HG03139 (cell line): ENCODE data around the gene TMEM116.
A peak's percentile ranks its signal among the peaks of the same experiment; 100 is the strongest.
"Not testable (repeated sequence)": the region's sequence is repeated elsewhere in the genome, so short reads cannot be mapped to it uniquely, and the experiment has no call there.

ENCODE experiments used
- ATAC-seq: cut with Tn5 transposase; IDR thresholded peaks from one replicate; pipeline ENCODE4 v1.9.1; 2021; ENCODE audit not compliant: unreplicated experiment

The TMEM116 gene

GRCh38 chr12:112010415-112011344 is 2.3 kb downstream of the TMEM116 start:
- ATAC-seq = no peak

DNA sequence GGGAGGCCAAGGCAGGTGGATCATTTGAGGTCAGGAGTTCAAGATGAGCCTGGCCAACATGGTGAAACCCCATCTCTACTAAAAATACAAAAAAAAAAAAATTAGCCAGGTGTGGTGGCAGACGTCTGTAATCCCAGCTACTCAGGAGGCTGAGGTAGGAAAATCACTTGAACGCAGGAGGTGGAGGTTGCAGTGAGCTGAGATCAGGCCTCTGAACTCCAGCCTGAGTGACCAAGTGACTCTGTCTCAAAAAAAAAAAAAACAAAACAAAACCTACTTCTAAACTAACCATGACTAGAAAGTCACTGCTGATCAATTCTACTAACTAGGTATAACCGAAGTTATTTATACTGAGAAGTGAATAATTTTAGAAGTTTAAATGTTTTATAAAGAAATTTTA is 3.4 kb downstream of the TMEM116 start:
- not testable (repeated sequence) for ATAC-seq

DNA sequence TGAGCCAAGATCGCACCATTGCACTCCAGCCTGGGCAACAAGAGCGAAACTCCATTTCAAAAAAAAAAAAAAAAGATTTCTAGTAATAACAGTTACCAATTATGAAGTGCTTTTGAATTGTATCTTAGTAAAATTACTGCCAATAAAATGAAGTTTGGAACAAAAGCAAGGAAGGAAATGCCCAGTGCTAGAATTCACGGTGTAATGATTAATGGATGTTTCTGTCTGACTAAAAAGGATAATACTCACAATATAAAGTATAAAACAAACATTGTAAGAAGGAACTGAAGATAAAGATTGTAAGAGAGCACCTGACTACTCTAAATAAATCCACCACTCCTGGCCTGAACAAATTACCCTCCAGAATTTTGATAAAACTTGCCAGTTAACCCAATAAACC is 4.0 kb downstream of the TMEM116 start:
- ATAC-seq = no peak

DNA sequence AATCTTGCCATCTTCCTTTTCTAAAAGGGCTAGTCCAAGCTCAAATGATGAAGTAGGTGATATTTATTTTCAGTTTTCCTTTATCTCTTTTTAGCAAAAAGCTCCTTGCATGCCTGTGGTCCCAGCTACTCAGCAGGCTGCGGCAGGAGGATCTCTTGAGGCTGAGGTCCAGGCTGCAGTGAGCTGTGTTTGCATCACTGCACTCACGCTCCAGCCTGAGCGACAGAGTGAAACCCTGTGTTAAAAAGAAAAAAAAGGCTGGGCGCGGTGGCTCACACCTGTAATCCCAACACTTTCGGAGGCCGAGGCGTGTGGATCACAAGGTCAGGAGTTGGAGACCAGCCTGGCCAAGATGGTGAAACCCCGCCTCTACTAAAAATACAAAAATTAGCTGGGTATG is 5.0 kb downstream of the TMEM116 start:
- no peak for ATAC-seq

GRCh38 chr12:112005419-112006395 is 7.3 kb downstream of the TMEM116 start:
- no peak for ATAC-seq

- no peak for ATAC-seq
Measured at GRCh38 chr12:112004041-112004440, 8.9 kb downstream of the TMEM116 start.

- no peak for ATAC-seq
Measured at GRCh38 chr12:112001576-112001975, 11.4 kb downstream of the TMEM116 start.

GRCh38 chr12:112000820-112001219 is 12.1 kb downstream of the TMEM116 start:
- no peak for ATAC-seq

- not testable (repeated sequence) for ATAC-seq
Measured at GRCh38 chr12:111999129-111999528, 13.8 kb downstream of the TMEM116 start.

DNA sequence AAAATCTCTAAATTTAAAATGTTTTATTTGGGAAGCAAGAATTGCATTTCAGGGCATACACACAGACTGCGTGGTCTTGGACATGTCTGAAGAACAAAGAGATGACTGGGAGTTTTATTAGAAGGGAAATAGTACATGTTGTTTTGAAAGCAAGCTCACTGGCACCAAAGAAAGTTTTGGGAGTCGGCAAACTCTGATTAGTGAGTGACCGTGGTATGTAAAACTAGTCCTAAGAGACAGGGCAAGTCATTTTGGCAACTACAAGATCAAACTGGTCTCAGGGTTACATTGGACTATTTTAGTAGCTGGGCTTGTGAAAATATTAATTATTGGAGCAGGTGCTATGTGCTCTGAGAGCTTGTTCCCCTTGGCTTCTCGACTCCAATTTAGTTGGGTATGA is 14.9 kb downstream of the TMEM116 start:
- no peak for ATAC-seq

DNA sequence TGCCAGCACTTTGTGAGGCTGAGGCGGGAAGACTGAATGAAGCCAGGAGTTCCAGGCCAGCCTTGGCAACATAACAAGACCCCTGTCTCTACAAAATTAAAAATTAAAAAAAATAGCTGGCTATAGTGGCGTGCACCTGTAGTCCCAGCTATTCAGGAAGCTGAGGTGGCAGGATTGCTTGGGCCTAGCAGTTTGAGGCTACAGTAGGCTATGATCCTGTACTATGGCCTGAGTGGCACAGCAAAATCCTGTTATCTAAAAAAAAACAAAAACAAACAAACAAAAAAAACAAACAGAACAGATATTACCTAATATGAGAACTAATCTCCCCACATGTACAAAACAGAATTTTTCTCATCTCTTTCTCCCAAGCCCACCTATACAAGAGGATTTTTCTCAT is 15.7 kb downstream of the TMEM116 start:
- ATAC-seq = no peak

DNA sequence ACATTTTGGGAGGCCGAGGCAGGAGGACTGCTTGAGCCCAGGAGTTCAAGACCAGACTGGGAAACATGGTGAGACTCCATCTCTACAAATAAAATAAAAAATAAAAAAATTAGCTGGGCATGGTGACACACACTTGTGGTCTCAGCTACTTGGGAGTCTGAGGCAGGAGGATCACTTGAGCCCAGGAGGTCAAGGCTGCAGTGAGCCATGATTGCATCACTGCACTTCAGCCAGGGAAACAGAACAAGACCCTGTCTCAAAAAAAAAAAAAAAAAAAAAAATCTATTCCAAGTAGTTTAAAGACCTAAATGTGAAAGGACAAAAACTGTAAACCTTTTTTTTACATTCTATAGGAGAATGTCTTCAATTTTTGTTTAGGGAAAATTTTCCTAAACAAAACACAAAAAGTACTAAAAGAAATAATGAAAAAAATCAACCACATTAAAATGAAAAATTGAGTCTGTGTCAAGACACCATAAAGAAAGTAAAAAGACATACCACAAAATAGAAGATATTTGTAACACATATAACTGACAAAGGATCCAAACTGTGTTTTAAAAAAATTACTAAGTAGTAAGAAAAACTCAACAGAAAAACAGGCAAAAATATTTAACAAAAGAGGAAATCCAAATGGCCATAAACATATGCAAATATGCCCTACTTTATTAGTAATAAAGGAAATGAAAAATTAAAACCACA is 17.0 kb downstream of the TMEM116 start:
- no peak for ATAC-seq

- peak; percentile 14 for ATAC-seq
Measured at GRCh38 chr12:111994211-111995111, 18.5 kb downstream of the TMEM116 start.

GRCh38 chr12:111993292-111994150 is 19.4 kb downstream of the TMEM116 start:
- peak; percentile 52 for ATAC-seq

DNA sequence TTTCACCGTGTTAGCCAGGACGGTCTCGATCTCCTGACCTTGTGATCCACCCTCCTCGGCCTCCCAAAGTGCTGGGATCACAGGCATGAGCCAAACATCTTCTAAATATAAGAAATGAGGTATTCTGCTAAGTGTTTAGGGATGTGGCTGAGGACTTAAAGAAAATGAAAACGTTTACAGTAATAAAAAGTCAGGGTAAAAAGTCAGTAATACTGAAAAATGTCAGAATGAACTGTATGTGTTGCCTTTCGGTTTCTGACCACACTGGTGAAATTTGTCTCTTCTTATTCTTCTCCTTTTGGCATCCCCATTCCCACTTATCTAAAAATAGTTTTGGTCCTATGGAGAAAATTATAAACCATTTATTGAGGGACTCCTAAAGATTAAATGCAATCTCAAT is 20.5 kb downstream of the TMEM116 start:
- ATAC-seq = no peak

DNA sequence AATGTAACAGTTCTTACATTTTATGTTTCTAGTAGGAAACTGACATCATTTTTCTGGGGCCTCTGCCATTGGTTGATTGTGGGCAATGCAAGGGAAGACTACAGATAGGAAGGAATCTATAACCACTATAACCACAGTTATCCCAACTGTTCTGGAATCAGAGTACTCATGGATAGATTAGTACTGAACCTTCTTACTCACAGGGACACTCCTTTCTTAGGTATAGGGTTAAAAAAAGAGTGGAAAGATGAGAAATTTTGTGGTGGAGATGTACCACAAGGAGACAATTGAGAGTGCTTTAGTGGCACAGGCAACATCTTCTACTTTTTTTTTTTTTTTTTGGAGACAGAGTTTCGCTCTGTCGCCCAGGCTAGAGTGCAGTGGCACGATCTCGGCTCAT is 21.0 kb downstream of the TMEM116 start:
- no peak for ATAC-seq

DNA sequence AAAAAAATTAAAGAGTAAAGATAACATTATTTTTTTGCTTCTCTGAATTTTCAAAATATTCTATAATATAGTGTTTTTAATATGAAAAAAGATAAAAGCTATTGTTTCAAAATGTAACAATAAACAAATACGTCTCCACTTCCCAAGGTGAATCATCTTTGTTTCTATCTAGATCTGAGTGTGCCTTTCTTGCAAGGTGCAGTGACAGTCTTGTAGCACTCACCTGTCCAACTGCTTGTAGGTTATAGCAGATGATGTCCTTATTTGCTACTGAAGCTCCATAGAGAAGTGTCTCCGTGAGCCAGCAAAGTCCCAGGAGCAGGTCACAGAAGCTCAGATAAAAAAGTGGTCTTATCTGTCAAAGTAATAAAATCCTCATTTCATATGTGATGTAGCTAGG is 21.4 kb downstream of the TMEM116 start:
- no peak for ATAC-seq

DNA sequence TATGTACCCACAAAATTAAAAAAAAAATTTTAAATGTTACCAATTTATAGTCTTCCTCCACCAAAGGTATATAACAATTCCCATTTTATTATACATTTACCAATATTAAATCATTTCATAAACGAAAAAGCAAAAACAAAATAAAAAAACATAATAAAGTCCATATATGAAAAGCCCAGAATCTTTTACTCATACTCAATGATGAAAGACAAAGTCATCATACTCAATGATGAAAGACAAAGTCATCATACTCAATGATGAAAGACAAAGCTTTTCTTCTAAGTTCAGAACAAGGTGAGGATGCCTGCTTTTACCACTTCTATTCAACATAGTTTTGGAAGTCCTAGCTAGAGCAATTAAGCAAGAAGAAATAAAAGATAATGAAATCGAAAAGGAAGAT is 28.1 kb downstream of the TMEM116 start:
- no peak for ATAC-seq

GRCh38 chr12:111981987-111982386 is 31.0 kb downstream of the TMEM116 start:
- ATAC-seq = no peak
